IMR-90 (cell line): ENCODE data around the gene TINCR. TPM values are rescaled to one million over a fixed set of nuclear protein-coding genes. Genes with fewer than 3 reads are reported as not detected.

ENCODE experiments used
- ATAC-seq: fragments of 200-7000 bp; cut with Tn5 transposase; 2 replicates; pipeline ENCODE4 v1.9.1; 2020; ENCODE audit warnings: low read depth, mild to moderate bottlenecking, moderate library complexity
- BruUV-seq: library from RNA; stranded (reverse); fragments of 400-500 nt; replicated peaks from 2 replicates; lab custom pipeline; 2021; lab: Mats Ljungman, UMichigan
- CTCF ChIA-PET: fragments of 300-600 bp; formaldehyde crosslinking; extraction: SDS; loops from one replicate; lab custom pipeline; 2021; ENCODE audit warnings: antibody characterized with exemption; lab: Yijun Ruan, JAX
- POLR2A ChIA-PET: fragments of 300-600 bp; sonication (Branson Sonifier 250); formaldehyde crosslinking; loops from one replicate; lab custom pipeline; 2022; ENCODE audit warnings: antibody characterized with exemption; ENCODE audit not compliant: unreplicated experiment; lab: Charles Lee
- DNase-seq: peaks from one replicate; pipeline ENCODE4 v3.0.0; 2013
- H2AFZ ChIP-seq: replicated peaks from 2 replicates; pipeline ENCODE3; 2013; ENCODE audit warnings: low read length, mild to moderate bottlenecking; ENCODE audit not compliant: poor library complexity
- H2AK5ac ChIP-seq: 2 replicates; pipeline ENCODE4 v1.6.1; 2013; ENCODE audit warnings: low read depth, low read length, inconsistent platforms
- H2AK9ac ChIP-seq: replicated peaks from 2 replicates; pipeline ENCODE3; 2013; ENCODE audit warnings: mild to moderate bottlenecking, low read depth, low read length, moderate library complexity; ENCODE audit not compliant: poor library complexity
- H2BK120ac ChIP-seq: 2 replicates; pipeline ENCODE4 v1.6.1; 2013; ENCODE audit warnings: low read depth, low read length, inconsistent platforms
- H2BK15ac ChIP-seq: 3 replicates; pipeline ENCODE4 v1.6.1; 2013; ENCODE audit warnings: low read depth, low read length, inconsistent platforms
- H2BK20ac ChIP-seq: 2 replicates; pipeline ENCODE4 v1.6.1; 2013; ENCODE audit warnings: low read depth, mild to moderate bottlenecking, inconsistent platforms, low read length, moderate library complexity
- H2BK5ac ChIP-seq: 2 replicates; pipeline ENCODE4 v1.6.1; 2013; ENCODE audit warnings: mild to moderate bottlenecking, low read depth, low read length, inconsistent platforms; ENCODE audit not compliant: poor library complexity, severe bottlenecking
- H3K14ac ChIP-seq: replicated peaks from 2 replicates; pipeline ENCODE4 v1.6.1; 2013; ENCODE audit warnings: low read depth, low read length, inconsistent platforms
- H3K18ac ChIP-seq: 2 replicates; pipeline ENCODE4 v1.6.1; 2013; ENCODE audit warnings: low read depth, low read length, control low read depth
- H3K23ac ChIP-seq: 2 replicates; pipeline ENCODE4 v1.6.1; 2013; ENCODE audit warnings: low read depth, low read length, inconsistent platforms
- H3K27ac ChIP-seq: 2 replicates; pipeline ENCODE4 v1.5.1; 2013; ENCODE audit warnings: mild to moderate bottlenecking, control low read depth, low read length; ENCODE audit not compliant: insufficient read depth
- H3K27me3 ChIP-seq: 2 replicates; pipeline ENCODE4 v1.6.1; 2013; ENCODE audit warnings: low read length; ENCODE audit not compliant: control insufficient read depth, insufficient read depth
- H3K36me3 ChIP-seq: 2 replicates; pipeline ENCODE4 v1.6.1; 2013; ENCODE audit warnings: low read length, mixed read lengths; ENCODE audit not compliant: control insufficient read depth, insufficient read depth
- H3K4ac ChIP-seq: 2 replicates; pipeline ENCODE4 v1.6.1; 2013; ENCODE audit warnings: low read depth, low read length, inconsistent platforms
- H3K4me1 ChIP-seq: 2 replicates; pipeline ENCODE4 v1.6.1; 2013; ENCODE audit warnings: low read length, mixed read lengths; ENCODE audit not compliant: control insufficient read depth, insufficient read depth
- H3K4me2 ChIP-seq: 2 replicates; pipeline ENCODE4 v1.6.1; 2013; ENCODE audit warnings: low read depth, mild to moderate bottlenecking, control low read depth, low read length, moderate library complexity
- H3K4me3 ChIP-seq: 2 replicates; pipeline ENCODE4 v1.5.1; 2013; ENCODE audit warnings: low read depth, mild to moderate bottlenecking, control low read depth, low read length, moderate library complexity; ENCODE audit not compliant: insufficient read depth
- H3K56ac ChIP-seq: 2 replicates; pipeline ENCODE4 v1.6.1; 2013; ENCODE audit warnings: low read length, inconsistent platforms; ENCODE audit not compliant: insufficient read depth; ENCODE audit errors: extremely low read depth
- H3K79me1 ChIP-seq, 2 experiments: 2 replicates each; pipeline ENCODE4 v1.6.1; 2013; ENCODE audit warnings: low read length in 2 of 2, inconsistent platforms in 1 of 2, low read depth in 1 of 2
- H3K9ac ChIP-seq: 2 replicates; pipeline ENCODE4 v1.6.1; 2013; ENCODE audit warnings: low read depth, low read length, control low read depth
- H3K9me1 ChIP-seq: 2 replicates; pipeline ENCODE4 v1.6.1; 2013; ENCODE audit warnings: low read length, inconsistent platforms; ENCODE audit not compliant: insufficient read depth
- H3K9me3 ChIP-seq: 2 replicates; pipeline ENCODE4 v1.6.1; 2013; ENCODE audit warnings: low read length; ENCODE audit not compliant: control insufficient read depth, insufficient read depth
- H4K20me1 ChIP-seq: 2 replicates; pipeline ENCODE4 v1.6.1; 2013; ENCODE audit warnings: low read length, inconsistent platforms; ENCODE audit not compliant: insufficient read depth
- H4K5ac ChIP-seq: 2 replicates; pipeline ENCODE4 v1.6.1; 2013; ENCODE audit warnings: mild to moderate bottlenecking, low read depth, low read length, control low read depth
- H4K8ac ChIP-seq, 2 experiments: 2 replicates each; pipeline ENCODE4 v1.6.1; 2013; ENCODE audit warnings: low read depth in 2 of 2, low read length in 2 of 2, control low read depth in 1 of 2, inconsistent platforms in 1 of 2
- H4K91ac ChIP-seq: 2 replicates; pipeline ENCODE4 v1.6.1; 2013; ENCODE audit warnings: low read depth, low read length, inconsistent platforms; ENCODE audit not compliant: insufficient read depth
- BHLHE40 ChIP-seq: fragments of 150-350 bp; IDR thresholded peaks from 2 replicates; pipeline ENCODE4 v1.6.1; 2016; ENCODE audit warnings: mild to moderate bottlenecking, low read depth, low read length
- CEBPB ChIP-seq: IDR thresholded peaks from 2 replicates; pipeline ENCODE4 v1.6.1; 2012; ENCODE audit warnings: low read depth, low read length, improper control_type of control experiment
- CHD1 ChIP-seq: IDR thresholded peaks from 2 replicates; pipeline ENCODE4 v1.6.1; 2012; ENCODE audit warnings: low read depth, low read length, improper control_type of control experiment
- CTCF ChIP-seq: conservative IDR thresholded peaks from 2 replicates; pipeline ENCODE4 v1.5.1; 2012; ENCODE audit warnings: mild to moderate bottlenecking, low read depth, low read length, improper control_type of control experiment
- FOS ChIP-seq: fragments of 150-350 bp; IDR thresholded peaks from 2 replicates; pipeline ENCODE4 v1.6.1; 2016; ENCODE audit warnings: low read depth, low read length
- MAFK ChIP-seq: IDR thresholded peaks from 2 replicates; pipeline ENCODE4 v1.6.1; 2012; ENCODE audit warnings: low read depth, low read length, improper control_type of control experiment
- MAZ ChIP-seq: IDR thresholded peaks from 2 replicates; pipeline ENCODE4 v1.6.1; 2012; ENCODE audit warnings: low read depth, mild to moderate bottlenecking, low read length, improper control_type of control experiment, moderate library complexity, borderline replicate concordance
- MXI1 ChIP-seq: IDR thresholded peaks from 2 replicates; pipeline ENCODE4 v1.6.1; 2012; ENCODE audit warnings: low read depth, mild to moderate bottlenecking, low read length, moderate library complexity, borderline replicate concordance
- NFE2L2 ChIP-seq: fragments of 150-350 bp; IDR thresholded peaks from 2 replicates; pipeline ENCODE4 v1.6.1; 2016; ENCODE audit warnings: low read depth, mild to moderate bottlenecking, low read length
- POLR2A ChIP-seq: IDR thresholded peaks from 2 replicates; pipeline ENCODE4 v1.6.1; 2012; ENCODE audit warnings: mild to moderate bottlenecking, low read depth, low read length
- RAD21 ChIP-seq: IDR thresholded peaks from 2 replicates; pipeline ENCODE4 v1.6.1; 2012; ENCODE audit warnings: low read length, improper control_type of control experiment
- RCOR1 ChIP-seq: IDR thresholded peaks from 2 replicates; pipeline ENCODE4 v1.6.1; 2012; ENCODE audit warnings: mild to moderate bottlenecking, low read length, improper control_type of control experiment; ENCODE audit not compliant: insufficient replicate concordance
- RFX5 ChIP-seq: IDR thresholded peaks from 2 replicates; pipeline ENCODE4 v1.8.0; 2012; ENCODE audit warnings: low read depth, mild to moderate bottlenecking, low read length, moderate library complexity
- SMC3 ChIP-seq: fragments of 150-350 bp; IDR thresholded peaks from 2 replicates; pipeline ENCODE4 v1.6.1; 2016; ENCODE audit warnings: low read depth, mild to moderate bottlenecking, antibody characterized with exemption, low read length, moderate library complexity
- WGBS, 2 experiments: methylation state at CpG; one replicate each; pipeline versions ENCODE4 v1.1.5 to v1.1.7; 2013; ENCODE audit warnings: missing lambda C conversion rate in 2 of 2; ENCODE audit not compliant: insufficient read length in 1 of 2; ENCODE audit errors: extremely low coverage in 2 of 2; 5-methylcytosine and 5-hydroxymethylcytosine counted together
- dilution Hi-C: fragments of 300-500 bp; cut with HindIII; formaldehyde crosslinking; loops from one replicate; pipeline ENCODE4 v1.14.3; 2018; ENCODE audit warnings: low sequenced_read_pairs; ENCODE audit not compliant: unreplicated experiment
- in situ Hi-C: fragments of 300-500 bp; cut with MboI; formaldehyde crosslinking; loops from 3 replicates; pipeline ENCODE4 v1.14.3; 2019; ENCODE audit warnings: low sequenced_read_pairs, inconsistent platforms, mixed read lengths
- intact Hi-C: fragments of 100-400 bp; cut with micrococcal nuclease; formaldehyde crosslinking; loops from 2 replicates; pipeline ENCODE4 v1.10.0; 2022
- polyA plus RNA-seq, 3 experiments: library from polyadenylated mRNA; depleted of rRNA; stranded (reverse); fragments of >200 nt; gene quantifications; 2 replicates each; pipeline ENCODE4 v1.2.3, GENCODE V29; 2012; ENCODE audit warnings: low replicate concordance in 1 of 3
- total RNA-seq: library from RNA; depleted of rRNA; stranded (reverse); fragments of >200 nt; gene quantifications from 2 replicates; pipeline ENCODE4 v1.2.3, GENCODE V29; 2012
- TF ChIP-seq, protein P1 (sequence below): fragments of 150-350 bp; IDR thresholded peaks from 2 replicates; pipeline ENCODE4 v1.6.1; 2017; ENCODE audit warnings: mild to moderate bottlenecking, antibody characterized with exemption, low read length, low read depth
- TF ChIP-seq, protein P2 (sequence below): fragments of 150-350 bp; IDR thresholded peaks from 2 replicates; pipeline ENCODE4 v1.6.1; 2016; ENCODE audit warnings: low read depth, mild to moderate bottlenecking, low read length, moderate library complexity, borderline replicate concordance

The TINCR gene
- total and polyA plus RNA-seq, 2 of the 4 experiments (the other 2 are of a cell fraction) = 0.05 TPM; not detected in 1

GRCh38 chr19:5512715-5513114 lies 55.0 kb downstream of the TINCR start:
- Histone ChIP-seq H3K79me1 (no peaks in the 10 kb centered on the region), H3K4me3 (no peak overlapping the region), H2BK20ac (no peak overlapping the region), H3K27me3 (no peaks in the 10 kb centered on the region; the same call in 1 of the 2 replicates), H4K91ac (no peak overlapping the region), H2AFZ (no peak overlapping the region), H3K9me3 (peaks cover 11% of the 10 kb centered on the region), H2BK15ac (no peak overlapping the region), H2AK5ac (no peak overlapping the region), H2AK9ac (no peak overlapping the region), H3K4me2 (no peak overlapping the region), H4K20me1 (no peaks in the 10 kb centered on the region), H2BK120ac (no peak overlapping the region), H3K9ac (no peak overlapping the region), H2BK5ac (no peak overlapping the region), H3K14ac (no peak overlapping the region), H3K9me1 (no peaks in the 10 kb centered on the region), H3K23ac (no peak overlapping the region), H4K5ac (no peak overlapping the region), H3K4ac (no peak overlapping the region), H3K18ac (no peak overlapping the region), H3K36me3 (no peaks in the 10 kb centered on the region), H3K27ac (no peak overlapping the region), H3K4me1 (no peaks in the 10 kb centered on the region), H4K8ac (no peak overlapping the region), H3K56ac (no peak overlapping the region)
- in situ Hi-C loops (no loop called here), intact Hi-C loops (no loop called here), dilution Hi-C loops (no loop called here)
- DNase-seq (no peak), ATAC-seq (no peak)
- ChIA-PET CTCF (no interaction called here), POLR2A (no interaction called here)
- WGBS, 2 experiments = 39% methylated on average over 9 of the region's 23 CpGs; no CpG with 5 or more reads in 1 of the 2 experiments
- TF ChIP-seq MAFK (no peak), MXI1 (no peak), SMC3 (no peak), POLR2A (no peak), RCOR1 (no peak), FOS (no peak), RFX5 (no peak), CTCF (no peak), MAZ (no peak), RAD21 (no peak), CEBPB (no peak), BHLHE40 (no peak), NFE2L2 (no peak), CHD1 (no peak)
- TF ChIP-seq, protein P1, sequence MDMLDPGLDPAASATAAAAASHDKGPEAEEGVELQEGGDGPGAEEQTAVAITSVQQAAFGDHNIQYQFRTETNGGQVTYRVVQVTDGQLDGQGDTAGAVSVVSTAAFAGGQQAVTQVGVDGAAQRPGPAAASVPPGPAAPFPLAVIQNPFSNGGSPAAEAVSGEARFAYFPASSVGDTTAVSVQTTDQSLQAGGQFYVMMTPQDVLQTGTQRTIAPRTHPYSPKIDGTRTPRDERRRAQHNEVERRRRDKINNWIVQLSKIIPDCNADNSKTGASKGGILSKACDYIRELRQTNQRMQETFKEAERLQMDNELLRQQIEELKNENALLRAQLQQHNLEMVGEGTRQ = no peak
- TF ChIP-seq, protein P2, sequence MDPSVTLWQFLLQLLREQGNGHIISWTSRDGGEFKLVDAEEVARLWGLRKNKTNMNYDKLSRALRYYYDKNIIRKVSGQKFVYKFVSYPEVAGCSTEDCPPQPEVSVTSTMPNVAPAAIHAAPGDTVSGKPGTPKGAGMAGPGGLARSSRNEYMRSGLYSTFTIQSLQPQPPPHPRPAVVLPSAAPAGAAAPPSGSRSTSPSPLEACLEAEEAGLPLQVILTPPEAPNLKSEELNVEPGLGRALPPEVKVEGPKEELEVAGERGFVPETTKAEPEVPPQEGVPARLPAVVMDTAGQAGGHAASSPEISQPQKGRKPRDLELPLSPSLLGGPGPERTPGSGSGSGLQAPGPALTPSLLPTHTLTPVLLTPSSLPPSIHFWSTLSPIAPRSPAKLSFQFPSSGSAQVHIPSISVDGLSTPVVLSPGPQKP = no peak
- no TSS peak for BruUV-seq
